Fibroblast of mammary gland (primary cell): ENCODE results near the gene EMC6.

Experiments used
- DNase-seq: peaks from one replicate; pipeline ENCODE4 v3.0.0-alpha.2; 2010; ENCODE audit warnings: low read depth
- H3K4me3 ChIP-seq: 2 replicates; pipeline ENCODE4 v1.5.1; 2011; ENCODE audit warnings: low read depth, mild to moderate bottlenecking, low read length, moderate library complexity; ENCODE audit not compliant: control insufficient read depth
- TF ChIP-seq, protein P1 (sequence below): conservative IDR thresholded peaks from 2 replicates; pipeline ENCODE4 v1.5.1; 2011; ENCODE audit warnings: low read depth, low read length, inconsistent platforms; ENCODE audit not compliant: control insufficient read depth, insufficient read depth

The EMC6 gene

DNA sequence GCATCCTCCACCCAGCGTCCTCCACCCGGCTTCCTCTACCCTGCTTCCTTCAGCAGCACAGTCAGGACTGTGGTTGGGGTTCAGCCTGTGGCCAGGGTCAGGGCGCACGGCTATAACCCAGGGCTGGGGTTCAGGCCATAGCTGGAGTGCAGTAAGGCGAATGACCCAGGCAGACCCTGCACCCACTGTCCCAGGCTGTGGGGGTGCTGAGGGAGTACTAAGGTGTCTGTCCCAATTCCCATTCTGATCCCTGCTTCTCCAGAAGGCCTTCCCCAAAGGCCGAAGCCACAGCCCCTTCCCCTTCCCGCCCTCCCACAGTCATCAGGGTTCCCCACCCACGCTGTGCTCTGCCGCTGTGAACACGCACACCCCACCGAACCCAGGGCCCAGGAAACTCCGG lies 12.4 kb downstream of the EMC6 start:
- no peak for DNase-seq
- TF ChIP-seq, protein P1, sequence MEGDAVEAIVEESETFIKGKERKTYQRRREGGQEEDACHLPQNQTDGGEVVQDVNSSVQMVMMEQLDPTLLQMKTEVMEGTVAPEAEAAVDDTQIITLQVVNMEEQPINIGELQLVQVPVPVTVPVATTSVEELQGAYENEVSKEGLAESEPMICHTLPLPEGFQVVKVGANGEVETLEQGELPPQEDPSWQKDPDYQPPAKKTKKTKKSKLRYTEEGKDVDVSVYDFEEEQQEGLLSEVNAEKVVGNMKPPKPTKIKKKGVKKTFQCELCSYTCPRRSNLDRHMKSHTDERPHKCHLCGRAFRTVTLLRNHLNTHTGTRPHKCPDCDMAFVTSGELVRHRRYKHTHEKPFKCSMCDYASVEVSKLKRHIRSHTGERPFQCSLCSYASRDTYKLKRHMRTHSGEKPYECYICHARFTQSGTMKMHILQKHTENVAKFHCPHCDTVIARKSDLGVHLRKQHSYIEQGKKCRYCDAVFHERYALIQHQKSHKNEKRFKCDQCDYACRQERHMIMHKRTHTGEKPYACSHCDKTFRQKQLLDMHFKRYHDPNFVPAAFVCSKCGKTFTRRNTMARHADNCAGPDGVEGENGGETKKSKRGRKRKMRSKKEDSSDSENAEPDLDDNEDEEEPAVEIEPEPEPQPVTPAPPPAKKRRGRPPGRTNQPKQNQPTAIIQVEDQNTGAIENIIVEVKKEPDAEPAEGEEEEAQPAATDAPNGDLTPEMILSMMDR = no peak
- H3K4me3 ChIP-seq = no peak overlapping the region

DNA sequence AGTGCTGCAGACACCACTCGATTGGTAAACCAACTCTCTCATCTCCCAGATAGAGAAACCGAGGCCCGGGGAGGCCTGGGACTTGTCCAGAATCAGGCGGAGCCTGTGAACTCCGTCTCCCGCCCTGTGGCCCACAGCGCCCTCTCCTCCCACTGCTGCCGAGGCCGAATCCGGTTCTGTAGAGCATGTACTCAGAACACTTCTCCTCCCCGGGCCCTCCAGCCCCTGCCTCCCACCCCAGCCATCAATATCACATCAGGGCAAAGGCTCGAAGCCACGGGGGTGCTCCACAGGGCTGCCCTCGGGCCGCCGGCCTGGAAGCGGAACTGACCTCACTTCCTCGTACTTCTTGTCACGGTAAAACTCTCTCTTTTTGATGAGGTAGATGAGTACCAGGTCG lies 13.0 kb downstream of the EMC6 start:
- no peak overlapping the region for H3K4me3 ChIP-seq
- TF ChIP-seq, protein P1 = no peak
- no peak for DNase-seq

DNA sequence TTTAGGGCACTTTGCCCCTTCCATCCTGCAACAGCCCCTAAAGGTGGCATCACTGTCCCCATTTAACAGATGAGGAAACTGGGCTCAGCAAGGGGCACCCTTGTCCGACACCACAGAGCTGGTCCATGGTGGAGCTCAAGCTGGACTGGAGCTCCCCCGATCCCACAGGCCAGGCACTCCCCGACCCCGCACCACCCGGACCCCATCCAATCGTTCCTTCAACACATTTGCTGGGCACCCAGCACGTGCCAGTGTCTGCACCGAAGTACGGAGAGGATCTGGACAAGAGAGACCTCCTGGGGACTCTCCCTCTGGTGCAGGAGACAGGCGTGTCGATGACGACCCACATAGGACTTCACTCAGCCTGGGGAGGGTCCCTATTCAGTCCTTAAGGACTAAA lies 13.4 kb downstream of the EMC6 start:
- DNase-seq = no peak
- no peak overlapping the region for H3K4me3 ChIP-seq
- TF ChIP-seq, protein P1 = no peak

DNA sequence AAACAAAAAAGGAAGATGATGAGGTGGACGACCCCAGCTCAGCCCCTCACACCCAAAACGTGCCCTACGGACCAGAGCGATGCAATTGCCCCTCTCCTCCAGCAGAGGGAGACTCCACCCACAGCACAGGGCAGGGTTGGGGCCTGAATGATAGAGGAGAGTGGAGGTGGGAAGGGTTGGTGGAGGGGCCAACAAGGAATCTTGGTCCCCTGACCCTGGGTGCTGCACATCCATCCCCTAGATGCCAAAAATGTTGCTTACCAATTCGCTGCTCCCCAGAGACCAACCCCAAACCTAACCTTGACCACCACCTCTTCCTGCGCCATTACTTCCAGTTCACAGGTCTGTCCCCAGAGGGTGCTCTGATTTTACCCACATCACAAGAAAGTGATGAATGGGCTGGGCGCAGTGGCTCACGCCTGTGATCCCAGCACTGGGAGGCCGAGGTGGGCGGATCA lies 14.5 kb downstream of the EMC6 start:
- DNase-seq = peak; percentile 19
- TF ChIP-seq, protein P1 = peak; percentile 98
- no peak overlapping the region for H3K4me3 ChIP-seq

DNA sequence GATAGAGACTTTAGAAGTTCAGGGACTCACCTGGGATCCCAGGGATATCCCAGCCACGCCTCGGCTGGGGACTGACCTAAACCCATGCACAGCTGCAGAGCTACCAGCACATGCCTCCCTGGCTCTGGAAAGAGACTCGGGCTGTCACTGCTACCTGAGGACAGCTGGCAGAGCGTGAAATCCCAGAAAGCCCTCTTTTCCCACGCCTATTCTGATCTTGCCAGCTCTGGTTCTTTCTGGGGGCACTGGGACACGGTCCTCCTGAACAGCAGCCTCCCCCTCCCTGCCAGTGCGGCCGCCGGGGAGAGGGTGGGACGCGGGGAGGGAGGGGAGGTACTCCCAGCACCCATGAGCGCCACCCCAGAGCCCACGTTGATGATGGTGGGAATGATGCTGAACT lies 16.6 kb downstream of the EMC6 start:
- DNase-seq = no peak
- TF ChIP-seq, protein P1 = no peak
- no peak overlapping the region for H3K4me3 ChIP-seq

DNA sequence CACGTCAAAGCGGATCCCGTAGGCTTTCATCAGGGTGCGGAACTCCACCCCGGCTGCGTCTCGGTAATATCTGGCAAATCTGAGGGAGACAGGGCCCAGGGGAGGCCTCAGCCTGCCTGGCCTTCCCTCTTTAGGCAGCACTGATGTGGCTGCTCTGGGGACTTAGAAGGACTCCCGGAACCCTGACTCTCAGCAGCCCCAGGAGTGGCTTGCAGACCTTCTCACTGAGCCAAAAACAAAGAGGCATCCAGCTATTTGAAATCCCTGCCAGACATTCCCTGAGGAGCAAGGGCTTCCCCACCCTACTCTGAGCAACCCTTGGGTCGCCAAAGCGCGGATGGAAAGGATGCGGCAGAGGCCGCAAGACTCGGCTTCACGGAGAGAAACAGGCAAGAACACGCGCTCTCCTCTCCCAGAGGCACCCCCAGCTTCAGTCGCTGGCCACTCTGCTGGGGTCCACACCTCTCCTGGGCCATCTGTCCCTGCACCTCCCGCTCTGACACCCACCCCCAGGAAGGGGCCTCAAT lies 19.5 kb downstream of the EMC6 start:
- no peak for DNase-seq
- H3K4me3 ChIP-seq = no peak overlapping the region
- TF ChIP-seq, protein P1 = no peak

DNA sequence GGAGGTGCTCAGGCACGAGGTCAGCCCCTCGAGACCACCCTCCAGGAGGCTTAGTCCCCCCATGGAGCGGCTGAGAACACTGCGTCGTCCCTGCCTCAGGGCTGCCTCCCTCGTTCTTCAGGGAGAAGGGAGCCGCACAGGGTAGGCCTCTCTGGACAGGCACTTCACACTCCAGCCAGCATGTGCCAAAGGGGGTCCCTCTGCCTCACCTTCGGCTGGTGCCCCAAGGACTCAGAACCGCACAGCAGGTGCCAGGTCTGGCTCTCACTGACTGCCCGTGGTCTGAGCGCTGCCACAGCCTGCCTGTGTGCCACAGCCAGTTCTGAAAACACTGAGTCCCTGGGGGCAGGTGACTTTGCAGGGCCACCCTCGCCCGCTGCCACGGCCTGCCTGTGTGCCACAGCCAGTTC lies 20.2 kb downstream of the EMC6 start:
- H3K4me3 ChIP-seq = no peak overlapping the region
- DNase-seq = no peak
- TF ChIP-seq, protein P1 = no peak
